Measurements from ENCODE around the gene THADA.
"Not testable (repeated sequence)": the region's sequence is repeated elsewhere in the genome, so short reads cannot be mapped to it uniquely, and the experiment has no call there.

Gene THADA

GRCh38 chr2:43388371-43388770 is 207.5 kb downstream of the THADA start:
- DNase-seq (ENCODE audit: low spot score): no peak

DNA sequence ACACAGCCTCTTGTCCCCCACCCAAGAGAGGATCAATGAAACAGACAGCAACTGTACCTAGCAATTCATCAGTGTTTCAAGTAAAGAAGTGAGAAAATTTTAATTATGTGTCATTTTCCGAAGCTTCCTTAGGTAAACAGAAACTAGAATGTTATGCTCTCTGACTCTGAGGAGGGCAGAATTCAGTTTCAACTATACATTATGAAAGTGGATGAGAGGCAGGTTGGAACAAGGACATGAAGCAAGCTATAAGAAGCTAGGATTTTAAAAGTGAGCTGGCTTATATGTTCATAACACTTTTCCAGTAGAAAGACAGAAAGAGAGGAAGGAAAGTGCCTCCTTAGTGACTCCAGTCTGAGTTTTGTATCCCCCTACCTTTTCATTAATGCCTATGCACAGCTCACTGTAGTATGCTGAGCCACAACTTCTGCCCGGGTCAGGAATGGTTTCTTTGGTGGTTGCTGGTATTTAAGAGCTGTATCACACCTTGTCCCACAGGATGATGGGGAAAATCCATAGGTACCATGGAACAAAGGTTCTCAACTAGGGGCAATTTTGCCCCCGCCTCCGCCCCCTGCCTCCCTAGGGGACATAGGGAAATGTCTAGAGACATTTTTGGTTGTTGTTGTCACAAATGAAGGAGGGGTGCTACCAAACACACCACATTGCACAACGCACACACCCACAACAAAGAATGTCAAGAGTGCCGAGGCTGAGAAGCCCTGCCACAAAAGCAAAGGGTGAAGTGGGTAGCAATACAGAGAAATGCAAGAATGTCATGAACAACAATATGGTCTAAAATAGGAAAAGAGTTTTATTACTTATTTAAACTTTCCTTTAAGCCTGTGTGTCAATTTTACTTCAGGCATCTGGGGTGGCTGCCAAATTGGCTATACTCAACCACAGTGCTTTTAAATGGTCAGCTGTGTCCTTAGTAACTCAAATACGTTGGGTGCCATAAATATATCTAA is 208.5 kb downstream of the THADA start:
- peak; percentile 66 for DNase-seq (ENCODE audit: low spot score)

DNA sequence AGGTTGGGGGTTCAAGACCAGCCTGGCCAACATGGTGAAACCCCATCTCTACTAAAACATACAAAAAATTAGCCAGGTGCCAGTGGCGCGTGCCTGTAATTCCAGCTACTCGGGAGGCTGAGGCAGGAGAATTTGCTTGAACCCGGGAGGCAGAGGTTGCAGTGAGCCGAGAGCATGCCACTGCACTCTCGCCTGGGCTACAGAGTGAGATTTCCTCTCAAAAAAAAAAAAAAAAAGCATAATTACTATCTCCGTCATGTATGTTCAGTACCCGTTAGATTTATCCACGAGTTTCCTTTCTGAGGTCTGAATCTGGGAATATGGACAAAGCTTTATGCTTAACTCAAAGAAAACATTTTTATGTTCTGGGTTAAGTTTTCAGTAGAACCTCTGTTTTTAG is 209.2 kb downstream of the THADA start:
- DNase-seq (ENCODE audit: low spot score): not testable (repeated sequence)

DNA sequence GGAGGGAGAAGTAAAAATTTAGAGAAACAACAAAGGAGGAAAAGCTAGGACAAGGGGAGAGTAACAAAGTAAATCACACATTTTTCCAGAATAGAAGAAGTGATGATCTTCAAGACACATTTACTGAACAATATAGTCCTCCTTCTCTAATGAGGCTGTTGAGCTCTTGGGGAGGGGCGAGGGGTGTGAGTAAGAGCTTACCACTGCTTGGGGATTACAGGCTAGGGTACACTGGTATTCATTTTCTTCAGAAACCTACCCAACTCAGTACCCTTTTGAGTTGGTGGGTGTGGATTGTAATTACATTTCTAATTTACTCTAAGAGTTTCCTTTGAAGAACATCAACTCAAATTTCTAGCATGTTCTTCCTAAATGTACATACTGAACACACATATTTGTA is 211.7 kb downstream of the THADA start:
- no peak for DNase-seq (ENCODE audit: low spot score)

DNA sequence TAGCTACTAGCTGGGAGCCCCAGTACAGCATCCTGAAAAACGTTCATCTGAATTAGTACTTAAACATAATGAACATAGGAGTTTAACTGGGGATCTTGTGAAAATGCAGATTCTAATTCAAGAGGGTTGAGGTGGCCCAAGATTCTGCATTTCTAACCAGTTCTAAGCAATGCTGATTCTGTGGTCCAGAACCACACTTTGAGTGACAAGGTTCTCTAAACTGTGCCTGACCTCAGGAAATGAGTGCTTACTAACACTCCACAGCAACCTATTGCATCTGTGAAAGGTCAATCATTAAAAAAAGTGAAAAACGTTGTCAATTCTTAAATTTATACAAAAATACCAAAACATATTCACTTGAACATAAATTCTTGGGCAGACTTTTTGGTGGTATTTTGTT is 212.3 kb downstream of the THADA start:
- no peak for DNase-seq (ENCODE audit: low spot score)

DNA sequence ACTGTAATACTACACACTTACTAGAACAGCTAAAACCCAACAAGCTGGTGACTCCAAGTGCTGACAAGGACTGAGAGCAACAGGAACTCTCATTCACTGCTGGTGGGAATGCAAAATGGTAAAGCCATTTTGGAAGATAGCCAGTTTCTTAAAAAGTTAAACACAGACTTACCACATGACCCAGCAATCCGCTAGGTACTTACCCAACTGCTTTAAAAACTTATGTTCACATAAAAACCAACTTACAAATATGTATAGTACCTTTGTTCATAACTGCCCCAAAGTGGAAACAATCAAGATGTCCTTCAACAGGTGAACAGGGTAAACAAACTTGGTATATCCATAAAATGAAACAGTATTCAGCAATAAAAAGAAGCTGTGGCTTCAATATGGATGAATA is 216.3 kb downstream of the THADA start:
- DNase-seq (ENCODE audit: low spot score): no peak

- no peak for DNase-seq (ENCODE audit: low spot score)
Measured at GRCh38 chr2:43377327-43377726, 218.5 kb downstream of the THADA start.

DNA sequence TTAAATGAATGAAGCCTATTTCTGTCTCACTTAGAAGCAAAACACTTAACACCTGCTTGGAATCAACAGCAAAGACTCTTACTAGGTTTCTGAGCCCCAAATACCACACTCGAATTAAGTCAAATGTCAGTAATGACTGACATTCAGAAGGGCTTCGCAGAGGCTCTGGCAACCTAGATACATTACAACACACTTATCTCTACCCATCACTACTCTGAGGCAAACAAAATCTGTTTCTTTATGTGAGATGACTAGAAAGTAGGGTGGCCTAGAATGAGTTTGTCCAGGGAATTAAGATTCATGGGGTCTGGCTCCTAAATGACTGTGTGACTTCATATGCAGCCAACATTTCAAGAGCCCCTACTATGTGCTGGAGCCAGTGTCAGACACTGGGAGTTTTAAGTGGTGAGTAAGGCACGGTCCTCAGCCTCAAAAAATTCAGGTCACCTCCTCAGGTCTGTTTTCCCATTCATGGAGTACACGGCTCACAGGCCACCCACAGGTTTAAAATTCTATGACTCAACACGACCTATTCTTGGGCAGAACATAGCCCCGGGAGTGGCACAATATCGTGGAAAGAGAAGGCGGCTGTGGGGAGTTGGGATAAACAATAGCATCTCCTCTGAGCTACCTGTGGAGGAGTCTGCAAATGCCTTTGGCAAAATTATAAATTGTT is 219.2 kb downstream of the THADA start:
- no peak for DNase-seq (ENCODE audit: low spot score)

DNA sequence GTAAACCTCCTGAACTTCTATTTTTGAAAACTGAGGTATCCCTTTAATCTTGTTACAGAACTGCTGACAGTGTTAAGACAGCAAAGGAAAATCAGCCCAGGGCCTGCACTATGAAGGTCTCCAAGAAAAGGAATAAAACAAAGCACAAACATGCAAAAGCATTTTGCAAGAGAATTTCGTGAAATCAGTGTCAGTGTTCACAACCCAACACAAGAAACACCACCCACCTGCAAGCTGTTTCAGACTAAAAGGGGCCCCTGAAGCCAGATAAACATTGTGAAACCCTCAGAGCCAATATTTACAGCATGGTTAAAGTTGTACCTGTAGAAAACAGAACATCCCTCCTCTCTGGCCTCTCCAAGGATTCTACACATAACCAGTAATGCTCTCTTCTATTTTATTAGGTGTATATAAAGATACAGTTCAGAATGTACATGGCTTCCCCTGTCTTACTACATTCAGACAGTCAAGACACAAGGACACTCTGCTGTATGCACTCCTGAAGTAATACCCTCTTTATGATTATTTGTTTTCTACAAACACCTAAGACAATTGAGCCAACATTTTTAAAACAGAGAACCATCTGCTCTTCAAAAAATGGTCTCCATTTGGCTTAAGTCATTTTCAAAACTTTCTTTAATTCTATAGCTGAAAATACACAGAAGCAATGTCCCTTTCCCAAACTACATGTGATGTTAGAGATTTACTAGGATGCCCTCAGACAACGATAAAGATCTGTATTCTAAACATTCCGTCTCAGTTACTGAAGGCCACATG is 219.9 kb downstream of the THADA start:
- DNase-seq (ENCODE audit: low spot score): no peak

- no peak for DNase-seq (ENCODE audit: low spot score)
Measured at GRCh38 chr2:43372416-43373081, 223.3 kb downstream of the THADA start.

DNA sequence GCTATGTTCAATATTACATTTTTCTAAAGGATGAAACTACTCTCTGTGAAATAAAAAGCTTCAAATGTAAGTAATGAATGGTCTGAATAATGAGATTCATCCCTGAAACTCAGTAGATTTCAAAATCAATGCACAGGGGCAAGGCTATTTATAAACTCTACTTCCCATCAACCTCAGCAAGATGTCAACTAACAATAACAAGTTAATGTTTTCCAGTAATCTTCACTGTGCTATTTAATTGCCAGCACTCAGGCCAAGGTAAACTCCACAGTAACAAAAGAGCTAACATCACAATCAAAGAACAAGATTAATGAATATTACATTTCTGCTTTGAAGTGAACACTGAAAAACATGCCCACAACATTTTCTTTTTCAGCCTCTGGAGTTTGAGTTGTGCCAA is 225.1 kb downstream of the THADA start:
- no peak for DNase-seq (ENCODE audit: low spot score)

GRCh38 chr2:43370146-43370545 is 225.7 kb downstream of the THADA start:
- no peak for DNase-seq (ENCODE audit: low spot score)

DNA sequence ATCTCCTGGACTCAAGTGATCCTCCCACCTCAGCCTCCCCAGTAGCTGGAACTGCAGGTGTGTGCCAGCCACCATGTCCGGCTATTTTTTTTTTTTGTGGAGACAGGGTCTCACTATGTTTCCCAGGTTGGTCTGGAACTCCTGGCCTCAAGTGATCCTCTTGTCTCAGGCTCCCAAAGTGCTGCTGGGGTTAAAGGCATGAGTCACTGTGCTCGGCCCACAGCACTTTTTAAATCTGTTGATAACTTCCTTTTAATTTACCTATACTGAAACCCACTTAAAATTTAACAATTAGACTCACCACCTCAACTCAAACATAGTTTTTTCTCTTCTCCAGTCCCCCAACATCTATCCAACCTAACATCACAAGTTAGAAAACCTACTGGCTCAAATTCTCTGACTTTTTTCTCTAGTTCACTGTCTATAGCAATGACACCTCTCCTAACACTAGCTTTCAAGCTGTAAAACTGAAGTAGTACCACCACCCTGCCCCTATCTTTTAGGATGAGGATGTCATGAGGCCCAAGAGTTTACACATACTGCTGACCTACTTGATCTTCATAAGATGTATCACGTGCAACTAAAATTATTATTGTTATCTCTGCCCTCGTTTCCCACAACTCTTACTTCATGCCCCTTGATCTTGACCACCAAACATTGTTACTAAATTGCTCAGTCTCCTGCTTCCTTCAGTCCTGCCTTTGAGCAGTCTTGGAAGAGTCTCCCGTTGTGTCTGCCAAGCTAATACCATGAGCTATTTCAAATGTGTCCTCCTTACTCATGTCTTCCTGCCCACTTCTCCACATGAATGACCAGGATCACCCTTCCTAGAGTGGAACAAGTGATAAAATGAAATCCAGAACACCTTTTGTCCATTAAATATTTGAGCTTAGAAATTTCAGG is 227.1 kb downstream of the THADA start:
- no peak for DNase-seq (ENCODE audit: low spot score)

DNA sequence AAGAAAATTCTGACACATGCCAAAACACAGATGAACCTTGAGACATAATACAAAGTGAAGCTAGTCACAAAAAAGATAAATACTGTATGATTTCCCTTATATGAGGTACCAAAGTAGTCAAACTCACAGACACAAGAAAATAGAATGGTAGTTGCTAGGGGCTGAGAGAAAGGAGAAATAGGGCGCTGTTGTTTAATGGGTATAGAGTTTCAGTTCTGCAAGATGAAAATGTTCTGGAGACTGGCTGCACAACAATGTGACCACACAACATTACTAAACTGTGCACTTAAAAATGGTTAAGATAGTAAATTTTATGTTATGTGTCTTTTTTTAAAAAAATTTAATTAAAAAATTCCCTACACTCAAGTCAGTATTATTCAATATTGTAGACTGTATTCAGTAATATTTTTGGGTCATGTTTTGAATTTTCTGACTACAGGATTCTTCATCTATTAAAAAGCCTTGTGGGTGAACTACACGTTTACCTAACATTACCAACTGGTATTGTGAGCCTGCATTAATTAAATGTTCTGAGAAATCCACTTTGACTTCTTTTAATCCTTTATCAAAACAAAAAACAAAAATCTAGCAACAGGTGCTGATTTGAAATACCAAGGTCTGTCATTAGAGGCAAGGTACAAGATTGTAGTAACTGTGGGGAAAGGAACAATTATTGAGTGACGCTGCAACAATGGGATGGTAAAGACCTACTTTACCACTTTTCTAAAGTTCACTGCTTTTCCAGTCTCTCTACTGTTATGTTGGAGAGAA is 228.6 kb downstream of the THADA start:
- DNase-seq (ENCODE audit: low spot score): no peak

- DNase-seq (ENCODE audit: low spot score): no peak
Measured at GRCh38 chr2:43363120-43363519, 232.7 kb downstream of the THADA start.

- DNase-seq (ENCODE audit: low spot score): no peak
Measured at GRCh38 chr2:43361286-43361685, 234.6 kb downstream of the THADA start.

DNA sequence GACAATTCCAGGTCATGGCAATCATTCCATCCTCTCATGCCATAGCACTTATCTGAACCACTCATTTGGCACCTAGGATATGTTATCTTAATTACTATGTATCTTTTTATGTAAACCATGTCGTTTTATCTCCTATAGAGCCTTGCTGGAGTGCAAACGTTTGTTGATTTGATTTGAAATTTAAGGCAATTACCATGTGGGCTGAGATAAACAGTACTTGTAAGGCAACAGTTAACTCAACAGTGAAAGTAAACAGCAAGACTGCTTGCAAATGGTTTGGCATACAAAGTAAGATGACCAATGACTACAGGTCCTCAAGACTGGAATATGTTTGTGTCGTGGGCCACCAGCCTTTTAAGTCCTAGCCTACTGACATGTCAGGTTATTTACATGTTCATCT is 235.7 kb downstream of the THADA start:
- no peak for DNase-seq (ENCODE audit: low spot score)

GRCh38 chr2:43358410-43359201 is 237.2 kb downstream of the THADA start:
- DNase-seq (ENCODE audit: low spot score): no peak

- DNase-seq (ENCODE audit: low spot score): no peak
Measured at GRCh38 chr2:43356774-43357173, 239.1 kb downstream of the THADA start.

Measured in activated CD4-positive, alpha-beta T cell treated with anti-CD3 and anti-CD28 coated beads, Interleukin-2, Interleukin-4, amounts not matched to agents 100 ng/mL and 50 ng/mL, durations not matched to agents 16 hours and 8 hours (primary cell).